HepG2 (cell line): ENCODE results near the gene NUP88. TPM values are rescaled to one million over a fixed set of nuclear protein-coding genes. Genes with fewer than 3 reads are reported as not detected.

Experiments
- ESRRA ChIP-seq: sonication (generic); formaldehyde crosslinking; IDR thresholded peaks from 2 replicates; pipeline ENCODE4 v1.5.1; 2020; ENCODE audit warnings: mild to moderate bottlenecking, low read depth, missing genetic modification reagents
- KDM6A ChIP-seq: IDR thresholded peaks from 2 replicates; pipeline ENCODE4 v1.6.1; 2016; ENCODE audit warnings: low read depth
- KLF15 ChIP-seq: sonication (generic); formaldehyde crosslinking; IDR thresholded peaks from 2 replicates; pipeline ENCODE4 v1.8.1; 2023; ENCODE audit warnings: borderline replicate concordance, mild to moderate bottlenecking, inconsistent platforms, missing genetic modification reagents, mixed read lengths
- PTBP1 ChIP-seq: fragments of 200-400 bp; formaldehyde crosslinking; IDR thresholded peaks from 2 replicates; pipeline ENCODE4 v1.6.1; 2018; ENCODE audit warnings: low read length, low read depth; ENCODE audit not compliant: poor library complexity, severe bottlenecking
- RBAK ChIP-seq: sonication (generic); formaldehyde crosslinking; IDR thresholded peaks from 2 replicates; pipeline ENCODE4 v1.5.1; 2020; ENCODE audit warnings: mild to moderate bottlenecking, missing genetic modification reagents
- SIN3A ChIP-seq: IDR thresholded peaks from 2 replicates; pipeline ENCODE4 v1.6.1; 2011; ENCODE audit warnings: low read depth, mild to moderate bottlenecking, control low read depth, low read length, borderline replicate concordance
- SOX13 ChIP-seq, 3 experiments: fragments of 450-650 bp in 1 of 3; sonication (generic) in 1 of 3; formaldehyde crosslinking in 1 of 3; IDR thresholded peaks in 2 of 3; conservative IDR thresholded peaks in 1 of 3; 2 replicates each; pipeline versions ENCODE4 v1.5.0 to v1.6.1; 2016 to 2020; ENCODE audit warnings: antibody characterized with exemption in 1 of 3, mild to moderate bottlenecking in 1 of 3, missing compliant biosample characterization in 1 of 3, missing genetic modification reagents in 1 of 3, moderate library complexity in 1 of 3
- SP4 ChIP-seq: sonication (generic); formaldehyde crosslinking; IDR thresholded peaks from 2 replicates; pipeline ENCODE4 v1.8.1; 2023; ENCODE audit warnings: mild to moderate bottlenecking, missing genetic modification reagents
- SRSF4 ChIP-seq: fragments of 200-400 bp; formaldehyde crosslinking; IDR thresholded peaks from one replicate; pipeline ENCODE4 v1.6.1; 2018; ENCODE audit warnings: mild to moderate bottlenecking, low read depth, low read length, moderate library complexity; ENCODE audit not compliant: poor library complexity, severe bottlenecking
- TBL1XR1 ChIP-seq: fragments of 150-350 bp; IDR thresholded peaks from 2 replicates; pipeline ENCODE4 v1.6.1; 2014; ENCODE audit warnings: borderline replicate concordance, low read length; ENCODE audit not compliant: partially characterized antibody
- UBTF ChIP-seq: sonication (generic); formaldehyde crosslinking; IDR thresholded peaks from 2 replicates; pipeline ENCODE4 v1.4.0; 2020; ENCODE audit warnings: mild to moderate bottlenecking, missing genetic modification reagents
- USF2 ChIP-seq, 2 experiments: sonication (generic) in 1 of 2; formaldehyde crosslinking in 1 of 2; IDR thresholded peaks; 2 replicates each; pipeline versions ENCODE4 v1.5.1 to v1.6.1; 2011 to 2020; ENCODE audit warnings: borderline replicate concordance in 1 of 2, low read depth in 1 of 2, low read length in 1 of 2, mild to moderate bottlenecking in 1 of 2, missing genetic modification reagents in 1 of 2, moderate library complexity in 1 of 2
- ZIK1 ChIP-seq: sonication (generic); formaldehyde crosslinking; IDR thresholded peaks from 2 replicates; pipeline ENCODE4 v1.5.0; 2020; ENCODE audit warnings: mild to moderate bottlenecking, low read depth, missing genetic modification reagents, borderline replicate concordance
- ZNF280B ChIP-seq: sonication (generic); formaldehyde crosslinking; IDR thresholded peaks from 2 replicates; pipeline ENCODE4 v1.5.0; 2020; ENCODE audit warnings: missing genetic modification reagents, mild to moderate bottlenecking, borderline replicate concordance
- ZNF3 ChIP-seq: IDR thresholded peaks from 2 replicates; pipeline ENCODE4 v1.7.0; 2017; ENCODE audit warnings: inconsistent platforms
- ZNF414 ChIP-seq: sonication (generic); formaldehyde crosslinking; IDR thresholded peaks from 2 replicates; pipeline ENCODE4 v1.5.0; 2020; ENCODE audit warnings: missing genetic modification reagents
- ZNF7 ChIP-seq: IDR thresholded peaks from 2 replicates; pipeline ENCODE4 v1.6.1; 2016; ENCODE audit warnings: missing biosample characterization, missing genetic modification reagents
- polyA plus RNA-seq, 8 experiments: library from polyadenylated mRNA; depleted of rRNA in 3 of 8; stranded (reverse) in 7 of 8; unstranded in 1 of 8; fragments of >200 nt; fragmentation: Illumina TruSeq in 4 of 8; extraction: Trizol in 4 of 8; gene quantifications; 2 replicates each; pipeline versions ENCODE4 v1.2.1 to v1.2.3, GENCODE V29; 2011 to 2016; ENCODE audit warnings: low read depth in 4 of 8, missing spikeins in 1 of 8, mixed read lengths in 1 of 8; ENCODE audit not compliant: insufficient read depth in 1 of 8
- total RNA-seq, 5 experiments: library from RNA; depleted of rRNA; stranded (reverse); fragments of >200 nt; fragmentation: Illumina TruSeq; extraction: Trizol; gene quantifications; 2 replicates each; pipeline ENCODE4 v1.2.3, GENCODE V29; 2016; ENCODE audit warnings: low read depth in 1 of 5

Gene NUP88
- total and polyA plus RNA-seq, 2 of the 13 experiments (the other 11 are each of a cell fraction or from before 2014, with no cell fraction given): 48.2 to 130 TPM

GRCh38 chr17:5438716-5439445 is 19.4 kb upstream of the NUP88 start, which contains the start of gene C1QBP (continued):
- TF ChIP-seq USF2 (IDR thresholded peaks at IDR 0.05; ENCODE audit: low read depth, low read length) (no peak), USF2 (CRISPR knock-in tag; IDR thresholded peaks at IDR 0.05; ENCODE audit: borderline replicate concordance) (no peak), RBAK (CRISPR knock-in tag) (no peak), SOX13 (IDR thresholded peaks at IDR 0.05) (no peak), SOX13 (CRISPR knock-in tag; conservative IDR thresholded peaks at IDR 0.05 in 1 of 2, IDR thresholded peaks at IDR 0.05 in 1 of 2) (peak in 1 of 2 experiments; percentile 46; a peak in 1 of 4 replicates), SRSF4 (no peak), TBL1XR1 (no peak), ESRRA (CRISPR knock-in tag) (0 out of 2 replicates have a peak, but pooled peaks have one; percentile 61), PTBP1 (no peak), ZNF7 (CRISPR knock-in tag) (no peak), SIN3A (peak; percentile 81; the same call in 1 of the 2 replicates), UBTF (CRISPR knock-in tag) (peak; percentile 84; the same call in 1 of the 2 replicates), KLF15 (no peak), ZNF280B (CRISPR knock-in tag) (no peak; the same call in 1 of the 2 replicates), ZNF414 (peak; percentile 74), ZIK1 (peak; percentile 79), KDM6A (CRISPR knock-in tag) (no peak), ZNF3 (CRISPR knock-in tag) (no peak), SP4 (CRISPR knock-in tag) (peak; percentile 91)
